Liver (tissue), 9 donors: ENCODE results near the gene BTG2. TPM values are rescaled to one million over a fixed set of nuclear protein-coding genes. Genes with fewer than 3 reads are reported as not detected.
A peak's percentile ranks its signal among the peaks of the same experiment; 100 is the strongest.
"Not testable (repeated sequence)": the region's sequence is repeated elsewhere in the genome, so short reads cannot be mapped to it uniquely, and the experiment has no call there.

Experiments
- DNase-seq: peaks from one replicate; pipeline ENCODE4 v3.0.0-alpha.2; 2017; ENCODE audit warnings: low spot score
- H3K27ac ChIP-seq, 2 donors: one replicate each; pipeline ENCODE4 v1.7.0; 2013; ENCODE audit warnings: inconsistent platforms in 2 of 2, low read length in 2 of 2, control low read depth in 1 of 2, low read depth in 1 of 2, mild to moderate bottlenecking in 1 of 2
- H3K27me3 ChIP-seq, 4 donors: one replicate each; pipeline versions ENCODE4 v1.6.1 to v1.7.0; 2013; ENCODE audit warnings: low read length in 3 of 4, inconsistent platforms in 1 of 4, mild to moderate bottlenecking in 1 of 4, moderate library complexity in 1 of 4; ENCODE audit not compliant: control insufficient read depth in 4 of 4, insufficient read depth in 4 of 4
- H3K36me3 ChIP-seq, 4 donors: one replicate each; pipeline versions ENCODE4 v1.6.1 to v1.7.0; 2013; ENCODE audit warnings: low read length in 3 of 4, mild to moderate bottlenecking in 3 of 4, low read depth in 1 of 4, moderate library complexity in 1 of 4; ENCODE audit not compliant: control insufficient read depth in 4 of 4, insufficient read depth in 3 of 4
- H3K4me1 ChIP-seq, 4 donors: one replicate each; pipeline versions ENCODE4 v1.6.1 to v1.7.0; 2013; ENCODE audit warnings: low read length in 3 of 4, mild to moderate bottlenecking in 3 of 4, moderate library complexity in 1 of 4; ENCODE audit not compliant: control insufficient read depth in 4 of 4, insufficient read depth in 4 of 4
- H3K4me3 ChIP-seq, 3 donors: one replicate each; pipeline versions ENCODE4 v1.6.1 to v1.7.0; 2013; ENCODE audit warnings: low read length in 3 of 3, control low read depth in 1 of 3, low read depth in 1 of 3, mild to moderate bottlenecking in 1 of 3
- H3K9ac ChIP-seq, 2 donors: one replicate each; pipeline ENCODE4 v1.7.0; 2013; ENCODE audit warnings: low read length in 2 of 2, mild to moderate bottlenecking in 2 of 2, moderate library complexity in 2 of 2, control low read depth in 1 of 2, low read depth in 1 of 2
- H3K9me3 ChIP-seq, 4 donors: one replicate each; pipeline versions ENCODE4 v1.6.1 to v1.7.0; 2013; ENCODE audit warnings: low read length in 3 of 4; ENCODE audit not compliant: control insufficient read depth in 4 of 4
- ATF3 ChIP-seq: IDR thresholded peaks from 2 replicates; pipeline ENCODE4 v1.6.1; 2016; ENCODE audit warnings: antibody characterized with exemption
- CTCF ChIP-seq: fragments of 150-350 bp; IDR thresholded peaks from 2 replicates; pipeline ENCODE4 v1.5.1; 2017; ENCODE audit warnings: improper control_type of control experiment, low read depth, low read length; ENCODE audit not compliant: missing input control
- EGR1 ChIP-seq, 2 donors: IDR thresholded peaks; 2 replicates each; pipeline ENCODE4 v1.6.1; 2016 to 2018; ENCODE audit warnings: antibody characterized with exemption in 2 of 2, low read depth in 2 of 2
- FOXA1 ChIP-seq: IDR thresholded peaks from 2 replicates; pipeline ENCODE4 v1.6.1; 2016; ENCODE audit warnings: antibody characterized with exemption
- FOXA2 ChIP-seq: IDR thresholded peaks from 2 replicates; pipeline ENCODE4 v1.6.1; 2016; ENCODE audit warnings: antibody characterized with exemption
- GABPA ChIP-seq, 2 donors: IDR thresholded peaks in 1 of 2; conservative IDR thresholded peaks in 1 of 2; 2 replicates each; pipeline ENCODE4 v1.6.1; 2016; ENCODE audit warnings: antibody characterized with exemption in 2 of 2, mild to moderate bottlenecking in 1 of 2, moderate library complexity in 1 of 2
- HNF4A ChIP-seq, 2 donors: conservative IDR thresholded peaks; 2 replicates each; pipeline ENCODE4 v1.6.1; 2016; ENCODE audit warnings: antibody characterized with exemption in 2 of 2, mild to moderate bottlenecking in 2 of 2
- HNF4G ChIP-seq: IDR thresholded peaks from 2 replicates; pipeline ENCODE4 v1.6.1; 2016; ENCODE audit warnings: antibody characterized with exemption
- JUND ChIP-seq, 2 donors: IDR thresholded peaks; 2 replicates each; pipeline ENCODE4 v1.6.1; 2016; ENCODE audit warnings: antibody characterized with exemption in 2 of 2
- MAX ChIP-seq: IDR thresholded peaks from 2 replicates; pipeline ENCODE4 v1.6.1; 2016; ENCODE audit warnings: antibody characterized with exemption
- NR2F2 ChIP-seq: IDR thresholded peaks from 2 replicates; pipeline ENCODE4 v1.6.1; 2016; ENCODE audit warnings: antibody characterized with exemption
- RAD21 ChIP-seq, 2 donors: IDR thresholded peaks; 2 replicates each; pipeline ENCODE4 v1.6.1; 2016; ENCODE audit warnings: antibody characterized with exemption in 2 of 2, mild to moderate bottlenecking in 2 of 2
- REST ChIP-seq: IDR thresholded peaks from 2 replicates; pipeline ENCODE4 v1.6.1; 2016; ENCODE audit warnings: antibody characterized with exemption, mild to moderate bottlenecking
- RXRA ChIP-seq, 2 donors: IDR thresholded peaks; 2 replicates each; pipeline ENCODE4 v1.6.1; 2017 to 2018; ENCODE audit warnings: antibody characterized with exemption in 2 of 2, mild to moderate bottlenecking in 1 of 2
- SP1 ChIP-seq: IDR thresholded peaks from 2 replicates; pipeline ENCODE4 v1.6.1; 2018; ENCODE audit warnings: antibody characterized with exemption, mild to moderate bottlenecking
- TAF1 ChIP-seq: conservative IDR thresholded peaks from 2 replicates; pipeline ENCODE4 v1.6.1; 2016; ENCODE audit warnings: antibody characterized with exemption, mild to moderate bottlenecking
- YY1 ChIP-seq: IDR thresholded peaks from 2 replicates; pipeline ENCODE4 v1.6.1; 2016; ENCODE audit warnings: antibody characterized with exemption, mild to moderate bottlenecking
- ZBTB33 ChIP-seq: IDR thresholded peaks from 2 replicates; pipeline ENCODE4 v1.6.1; 2016; ENCODE audit warnings: antibody characterized with exemption
- whole genome bisulfite sequencing: extraction: QIAGEN DNeasy Blood & Tissue Kit; methylation state at CpG from one replicate; pipeline ENCODE4 v1.1.7; 2013; 5-methylcytosine and 5-hydroxymethylcytosine counted together
- polyA plus RNA-seq, 2 donors: library from polyadenylated mRNA; stranded (reverse) in 1 of 2; unstranded in 1 of 2; fragments of 200-250 nt in 1 of 2; fragments of >200 nt in 1 of 2; fragmentation: Nextera tagmentation in 1 of 2; extraction: Ambion mirVana in 1 of 2; gene quantifications; one replicate each; pipeline versions ENCODE4 v1.2.1 to v1.2.3, GENCODE V29; 2013 to 2015
- total RNA-seq, 2 donors: library from RNA; depleted of rRNA; stranded (reverse); fragments of >200 nt; gene quantifications; one replicate each; pipeline ENCODE4 v1.2.3, GENCODE V29; 2014
- donor health status: healthy.
- donor health status: healthy.
- donor health status: healthy.
- donor health status: healthy.
- donor health status: healthy.

BTG2 gene
- total and polyA plus RNA-seq, 4 donors = 3.8 to 52.5 (median 4.8) TPM

- H3K36me3 ChIP-seq, H3K4me3 ChIP-seq, DNase-seq, H3K9me3 ChIP-seq, H3K27ac ChIP-seq, H3K9ac ChIP-seq, H3K27me3 ChIP-seq, H3K4me1 ChIP-seq: not testable (repeated sequence)
- WGBS = 60% methylated on average over 5 of the region's 5 CpGs
Observed at GRCh38 chr1:203266140-203266539, 39.2 kb upstream of the BTG2 start.

GRCh38 chr1:203267347-203267846 lies 37.9 kb upstream of the BTG2 start:
- H3K4me1 ChIP-seq = peaks cover 0 to 4% (median 3%) of the 10 kb centered on the region in 4 donors
- TF ChIP-seq EGR1 (IDR thresholded peaks at IDR 0.05; ENCODE audit: low read depth in 2 of 2) (no peak), FOXA1 (no peak), ZBTB33 (no peak), RXRA (IDR thresholded peaks at IDR 0.05) (peak in 1 of 2 donors; percentile 8), GABPA (IDR thresholded peaks at IDR 0.05 in 1 of 2, conservative IDR thresholded peaks at IDR 0.05 in 1 of 2) (no peak), CTCF (peak; percentile 93), YY1 (peak; percentile 26), RAD21 (IDR thresholded peaks at IDR 0.05) (peak; percentile 89 to 91), REST (no peak), NR2F2 (no peak), FOXA2 (no peak), TAF1 (no peak), ATF3 (no peak), MAX (peak; percentile 18), HNF4G (no peak), HNF4A (conservative IDR thresholded peaks at IDR 0.05) (peak; percentile 12 to 38), SP1 (peak; percentile 6), JUND (IDR thresholded peaks at IDR 0.05) (peak in 1 of 2 donors; percentile 21)
- H3K36me3 ChIP-seq = no peaks in the 10 kb centered on the region
- no peak overlapping the region for H3K27ac ChIP-seq
- DNase-seq = peak; percentile 78
- peak overlapping the region; percentile 66 to 82 (median 75) for H3K4me3 ChIP-seq
- H3K27me3 ChIP-seq = no peaks in the 10 kb centered on the region
- no peaks in the 10 kb centered on the region for H3K9me3 ChIP-seq
- WGBS = 1% methylated on average over 20 of the region's 20 CpGs
- peak overlapping the region; percentile 61 for H3K9ac ChIP-seq
